ENCODE results near the gene ZNF311. TPM values are rescaled to one million over a fixed set of nuclear protein-coding genes. Genes with fewer than 3 reads are reported as not detected.
A peak's percentile ranks its signal among the peaks of the same experiment; 100 is the strongest.

ZNF311 gene
- total RNA-seq, 2 donors from 2014 or later = 2.2 to 6.5 TPM

DNA sequence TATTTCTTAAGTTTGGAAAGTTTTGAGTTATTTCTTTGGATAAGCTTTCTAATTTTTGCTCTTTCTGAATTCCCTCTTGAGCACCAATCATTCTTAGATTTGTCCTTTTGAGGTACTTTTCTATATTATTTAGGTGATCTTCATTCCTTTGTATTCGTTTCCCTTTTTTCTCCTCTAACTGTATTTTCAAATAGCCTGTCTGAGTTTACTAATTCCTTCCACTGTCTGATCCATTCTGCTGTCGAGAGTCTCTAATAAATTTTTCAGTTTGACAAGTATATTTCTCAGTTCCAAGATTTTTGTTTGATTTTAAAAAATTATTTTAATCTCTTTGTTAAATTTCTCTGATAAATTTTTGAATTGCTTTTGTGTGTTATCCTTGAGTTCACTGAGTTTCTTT lies 16.3 kb upstream of the ZNF311 start:
- Mint-ChIP-seq H3K4me1 (no peaks in the 10 kb centered on the region), H3K27ac (no peak overlapping the region), H3K9me3 (no peaks in the 10 kb centered on the region), H3K4me3 (no peak overlapping the region), H3K27me3 (ENCODE audit: insufficient read depth) (peaks cover 21% of the 10 kb centered on the region), H3K36me3 (ENCODE audit: low read depth) (no peaks in the 10 kb centered on the region)
- Histone ChIP-seq H3K27me3 (ENCODE audit: control insufficient read depth, insufficient read depth, low read length, poor library complexity, severe bottlenecking) (peaks cover 25% of the 10 kb centered on the region), H3K4me1 (ENCODE audit: control insufficient read depth, insufficient read depth, low read length) (no peaks in the 10 kb centered on the region), H3K9me3 (ENCODE audit: control insufficient read depth, low read length) (no peaks in the 10 kb centered on the region), H3K36me3 (ENCODE audit: control insufficient read depth, insufficient read depth, low read length) (no peaks in the 10 kb centered on the region), H3K4me3 (ENCODE audit: low read length) (no peak overlapping the region), H3K27ac (ENCODE audit: low read depth, low read length) (no peak overlapping the region), H3K9ac (ENCODE audit: extremely low read depth, low read length, poor library complexity, severe bottlenecking) (no peak overlapping the region)
- no peak for DNase-seq
- TF ChIP-seq, protein P1, sequence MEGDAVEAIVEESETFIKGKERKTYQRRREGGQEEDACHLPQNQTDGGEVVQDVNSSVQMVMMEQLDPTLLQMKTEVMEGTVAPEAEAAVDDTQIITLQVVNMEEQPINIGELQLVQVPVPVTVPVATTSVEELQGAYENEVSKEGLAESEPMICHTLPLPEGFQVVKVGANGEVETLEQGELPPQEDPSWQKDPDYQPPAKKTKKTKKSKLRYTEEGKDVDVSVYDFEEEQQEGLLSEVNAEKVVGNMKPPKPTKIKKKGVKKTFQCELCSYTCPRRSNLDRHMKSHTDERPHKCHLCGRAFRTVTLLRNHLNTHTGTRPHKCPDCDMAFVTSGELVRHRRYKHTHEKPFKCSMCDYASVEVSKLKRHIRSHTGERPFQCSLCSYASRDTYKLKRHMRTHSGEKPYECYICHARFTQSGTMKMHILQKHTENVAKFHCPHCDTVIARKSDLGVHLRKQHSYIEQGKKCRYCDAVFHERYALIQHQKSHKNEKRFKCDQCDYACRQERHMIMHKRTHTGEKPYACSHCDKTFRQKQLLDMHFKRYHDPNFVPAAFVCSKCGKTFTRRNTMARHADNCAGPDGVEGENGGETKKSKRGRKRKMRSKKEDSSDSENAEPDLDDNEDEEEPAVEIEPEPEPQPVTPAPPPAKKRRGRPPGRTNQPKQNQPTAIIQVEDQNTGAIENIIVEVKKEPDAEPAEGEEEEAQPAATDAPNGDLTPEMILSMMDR (conservative IDR thresholded peaks at IDR 0.05) = no peak
- 75% methylated on average over 2 of the region's 2 CpGs; no CpG with 5 or more reads in 1 of the 2 experiments for WGBS, 2 experiments (ENCODE audit: insufficient coverage in 1 of 2, insufficient read length in 1 of 2)

DNA sequence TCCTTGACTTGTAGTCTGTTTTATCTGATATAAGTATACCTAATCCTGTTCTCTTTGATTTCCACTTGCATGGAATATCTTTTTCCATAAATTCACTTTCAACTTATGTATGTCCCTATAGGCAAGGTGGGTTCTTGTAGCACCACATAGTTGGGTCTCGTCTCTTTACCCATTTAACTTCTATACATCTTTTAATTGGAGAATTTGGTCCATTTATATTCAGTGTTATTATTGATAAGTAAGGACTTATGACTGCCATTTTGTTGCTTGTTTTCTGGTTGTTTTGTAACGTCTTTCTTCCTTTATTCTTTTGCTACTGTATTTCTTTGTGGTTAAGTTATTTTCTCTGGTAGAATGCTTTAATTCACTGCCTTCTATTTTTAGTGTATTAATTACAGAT lies 14.5 kb upstream of the ZNF311 start:
- peaks cover 26% of the 10 kb centered on the region for H3K27me3 Mint-ChIP-seq (ENCODE audit: insufficient read depth)
- no peak overlapping the region for H3K27ac ChIP-seq (ENCODE audit: low read depth, low read length)

DNA sequence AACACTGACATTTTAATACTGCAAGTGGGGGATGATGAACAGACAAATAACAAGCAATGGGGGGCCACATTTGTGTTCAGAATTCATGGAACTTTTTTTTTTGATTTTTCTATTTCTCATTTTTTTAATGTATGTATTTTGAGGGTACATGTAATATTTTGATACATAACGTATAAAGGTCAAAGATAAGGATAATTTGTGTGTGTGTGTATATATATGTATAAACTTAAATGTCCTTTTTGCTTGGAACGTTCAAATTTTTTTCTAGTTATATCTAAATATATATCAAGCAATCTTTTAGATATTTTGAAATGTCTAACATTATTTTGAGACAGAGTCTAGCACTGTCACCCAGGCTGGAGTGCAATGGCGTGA lies 12.3 kb upstream of the ZNF311 start:
- DNase-seq = no peak
- H3K4me1 ChIP-seq (ENCODE audit: control insufficient read depth, insufficient read depth, low read length) = no peaks in the 10 kb centered on the region
- H3K27me3 ChIP-seq (ENCODE audit: control insufficient read depth, insufficient read depth, low read length, poor library complexity, severe bottlenecking) = peaks cover 26% of the 10 kb centered on the region
- WGBS, 2 experiments (ENCODE audit: insufficient coverage in 1 of 2, insufficient read length in 1 of 2) = 29 to 58% methylated on average over 1 to 2 of the region's 3 CpGs
- H3K27ac ChIP-seq (ENCODE audit: low read depth, low read length) = no peak overlapping the region
- no peak overlapping the region for H3K4me3 ChIP-seq (ENCODE audit: low read length)
- H3K4me3 Mint-ChIP-seq = peak overlapping the region; percentile 70
- no peak overlapping the region for H3K27ac Mint-ChIP-seq
- H3K9ac ChIP-seq (ENCODE audit: extremely low read depth, low read length, poor library complexity, severe bottlenecking) = no peak overlapping the region
- H3K9me3 ChIP-seq (ENCODE audit: control insufficient read depth, low read length) = no peaks in the 10 kb centered on the region
- TF ChIP-seq, protein P1 (conservative IDR thresholded peaks at IDR 0.05) = no peak
- no peaks in the 10 kb centered on the region for H3K36me3 Mint-ChIP-seq (ENCODE audit: low read depth)
- H3K36me3 ChIP-seq (ENCODE audit: control insufficient read depth, insufficient read depth, low read length) = no peaks in the 10 kb centered on the region
- no peaks in the 10 kb centered on the region for H3K4me1 Mint-ChIP-seq
- H3K9me3 Mint-ChIP-seq = peaks cover 11% of the 10 kb centered on the region
- peaks cover 43% of the 10 kb centered on the region for H3K27me3 Mint-ChIP-seq (ENCODE audit: insufficient read depth)

More for the DNA sequence above, 14.5 kb upstream of the ZNF311 start:
- TF ChIP-seq, protein P1 (conservative IDR thresholded peaks at IDR 0.05) = no peak
- H3K9me3 ChIP-seq (ENCODE audit: control insufficient read depth, low read length) = no peaks in the 10 kb centered on the region
- no peaks in the 10 kb centered on the region for H3K36me3 Mint-ChIP-seq (ENCODE audit: low read depth)
- WGBS, 2 experiments (ENCODE audit: insufficient coverage in 1 of 2, insufficient read length in 1 of 2) = 75% methylated on average over 1 of the region's 2 CpGs; no CpG with 5 or more reads in 1 of the 2 experiments
- no peak overlapping the region for H3K4me3 ChIP-seq (ENCODE audit: low read length)
- H3K9ac ChIP-seq (ENCODE audit: extremely low read depth, low read length, poor library complexity, severe bottlenecking) = no peak overlapping the region
- no peaks in the 10 kb centered on the region for H3K4me1 ChIP-seq (ENCODE audit: control insufficient read depth, insufficient read depth, low read length)
- H3K36me3 ChIP-seq (ENCODE audit: control insufficient read depth, insufficient read depth, low read length) = no peaks in the 10 kb centered on the region
- no peak for DNase-seq
- H3K4me1 Mint-ChIP-seq = no peaks in the 10 kb centered on the region
- no peak overlapping the region for H3K27ac Mint-ChIP-seq
- no peak overlapping the region for H3K4me3 Mint-ChIP-seq
- H3K27me3 ChIP-seq (ENCODE audit: control insufficient read depth, insufficient read depth, low read length, poor library complexity, severe bottlenecking) = peaks cover 16% of the 10 kb centered on the region
- H3K9me3 Mint-ChIP-seq = peaks cover 8% of the 10 kb centered on the region
